IMR-90 (cell line): Measurements from ENCODE around the gene SBF1. TPM values are rescaled to one million over a fixed set of nuclear protein-coding genes. Genes with fewer than 3 reads are reported as not detected.

ENCODE experiments used
- ATAC-seq: fragments of 200-7000 bp; cut with Tn5 transposase; 2 replicates; pipeline ENCODE4 v1.9.1; 2020; ENCODE audit warnings: low read depth, mild to moderate bottlenecking, moderate library complexity
- BruUV-seq: library from RNA; stranded (reverse); fragments of 400-500 nt; replicated peaks from 2 replicates; lab custom pipeline; 2021; lab: Mats Ljungman, UMichigan
- CTCF ChIA-PET: fragments of 300-600 bp; formaldehyde crosslinking; extraction: SDS; loops from one replicate; lab custom pipeline; 2021; ENCODE audit warnings: antibody characterized with exemption; lab: Yijun Ruan, JAX
- POLR2A ChIA-PET: fragments of 300-600 bp; sonication (Branson Sonifier 250); formaldehyde crosslinking; loops from one replicate; lab custom pipeline; 2022; ENCODE audit warnings: antibody characterized with exemption; ENCODE audit not compliant: unreplicated experiment; lab: Charles Lee
- DNase-seq: peaks from one replicate; pipeline ENCODE4 v3.0.0; 2013
- H2AFZ ChIP-seq: replicated peaks from 2 replicates; pipeline ENCODE3; 2013; ENCODE audit warnings: low read length, mild to moderate bottlenecking; ENCODE audit not compliant: poor library complexity
- H2AK5ac ChIP-seq: 2 replicates; pipeline ENCODE4 v1.6.1; 2013; ENCODE audit warnings: low read depth, low read length, inconsistent platforms
- H2AK9ac ChIP-seq: replicated peaks from 2 replicates; pipeline ENCODE3; 2013; ENCODE audit warnings: mild to moderate bottlenecking, low read depth, low read length, moderate library complexity; ENCODE audit not compliant: poor library complexity
- H2BK120ac ChIP-seq: 2 replicates; pipeline ENCODE4 v1.6.1; 2013; ENCODE audit warnings: low read depth, low read length, inconsistent platforms
- H2BK15ac ChIP-seq: 3 replicates; pipeline ENCODE4 v1.6.1; 2013; ENCODE audit warnings: low read depth, low read length, inconsistent platforms
- H2BK20ac ChIP-seq: 2 replicates; pipeline ENCODE4 v1.6.1; 2013; ENCODE audit warnings: low read depth, mild to moderate bottlenecking, inconsistent platforms, low read length, moderate library complexity
- H2BK5ac ChIP-seq: 2 replicates; pipeline ENCODE4 v1.6.1; 2013; ENCODE audit warnings: mild to moderate bottlenecking, low read depth, low read length, inconsistent platforms; ENCODE audit not compliant: poor library complexity, severe bottlenecking
- H3K14ac ChIP-seq: replicated peaks from 2 replicates; pipeline ENCODE4 v1.6.1; 2013; ENCODE audit warnings: low read depth, low read length, inconsistent platforms
- H3K18ac ChIP-seq: 2 replicates; pipeline ENCODE4 v1.6.1; 2013; ENCODE audit warnings: low read depth, low read length, control low read depth
- H3K23ac ChIP-seq: 2 replicates; pipeline ENCODE4 v1.6.1; 2013; ENCODE audit warnings: low read depth, low read length, inconsistent platforms
- H3K27ac ChIP-seq: 2 replicates; pipeline ENCODE4 v1.5.1; 2013; ENCODE audit warnings: mild to moderate bottlenecking, control low read depth, low read length; ENCODE audit not compliant: insufficient read depth
- H3K27me3 ChIP-seq: 2 replicates; pipeline ENCODE4 v1.6.1; 2013; ENCODE audit warnings: low read length; ENCODE audit not compliant: control insufficient read depth, insufficient read depth
- H3K36me3 ChIP-seq: 2 replicates; pipeline ENCODE4 v1.6.1; 2013; ENCODE audit warnings: low read length, mixed read lengths; ENCODE audit not compliant: control insufficient read depth, insufficient read depth
- H3K4ac ChIP-seq: 2 replicates; pipeline ENCODE4 v1.6.1; 2013; ENCODE audit warnings: low read depth, low read length, inconsistent platforms
- H3K4me1 ChIP-seq: 2 replicates; pipeline ENCODE4 v1.6.1; 2013; ENCODE audit warnings: low read length, mixed read lengths; ENCODE audit not compliant: control insufficient read depth, insufficient read depth
- H3K4me2 ChIP-seq: 2 replicates; pipeline ENCODE4 v1.6.1; 2013; ENCODE audit warnings: low read depth, mild to moderate bottlenecking, control low read depth, low read length, moderate library complexity
- H3K4me3 ChIP-seq: 2 replicates; pipeline ENCODE4 v1.5.1; 2013; ENCODE audit warnings: low read depth, mild to moderate bottlenecking, control low read depth, low read length, moderate library complexity; ENCODE audit not compliant: insufficient read depth
- H3K56ac ChIP-seq: 2 replicates; pipeline ENCODE4 v1.6.1; 2013; ENCODE audit warnings: low read length, inconsistent platforms; ENCODE audit not compliant: insufficient read depth; ENCODE audit errors: extremely low read depth
- H3K79me1 ChIP-seq, 2 experiments: 2 replicates each; pipeline ENCODE4 v1.6.1; 2013; ENCODE audit warnings: low read length in 2 of 2, inconsistent platforms in 1 of 2, low read depth in 1 of 2
- H3K9ac ChIP-seq: 2 replicates; pipeline ENCODE4 v1.6.1; 2013; ENCODE audit warnings: low read depth, low read length, control low read depth
- H3K9me1 ChIP-seq: 2 replicates; pipeline ENCODE4 v1.6.1; 2013; ENCODE audit warnings: low read length, inconsistent platforms; ENCODE audit not compliant: insufficient read depth
- H3K9me3 ChIP-seq: 2 replicates; pipeline ENCODE4 v1.6.1; 2013; ENCODE audit warnings: low read length; ENCODE audit not compliant: control insufficient read depth, insufficient read depth
- H4K20me1 ChIP-seq: 2 replicates; pipeline ENCODE4 v1.6.1; 2013; ENCODE audit warnings: low read length, inconsistent platforms; ENCODE audit not compliant: insufficient read depth
- H4K5ac ChIP-seq: 2 replicates; pipeline ENCODE4 v1.6.1; 2013; ENCODE audit warnings: mild to moderate bottlenecking, low read depth, low read length, control low read depth
- H4K8ac ChIP-seq, 2 experiments: 2 replicates each; pipeline ENCODE4 v1.6.1; 2013; ENCODE audit warnings: low read depth in 2 of 2, low read length in 2 of 2, control low read depth in 1 of 2, inconsistent platforms in 1 of 2
- H4K91ac ChIP-seq: 2 replicates; pipeline ENCODE4 v1.6.1; 2013; ENCODE audit warnings: low read depth, low read length, inconsistent platforms; ENCODE audit not compliant: insufficient read depth
- BHLHE40 ChIP-seq: fragments of 150-350 bp; IDR thresholded peaks from 2 replicates; pipeline ENCODE4 v1.6.1; 2016; ENCODE audit warnings: mild to moderate bottlenecking, low read depth, low read length
- CEBPB ChIP-seq: IDR thresholded peaks from 2 replicates; pipeline ENCODE4 v1.6.1; 2012; ENCODE audit warnings: low read depth, low read length, improper control_type of control experiment
- FOS ChIP-seq: fragments of 150-350 bp; IDR thresholded peaks from 2 replicates; pipeline ENCODE4 v1.6.1; 2016; ENCODE audit warnings: low read depth, low read length
- MAFK ChIP-seq: IDR thresholded peaks from 2 replicates; pipeline ENCODE4 v1.6.1; 2012; ENCODE audit warnings: low read depth, low read length, improper control_type of control experiment
- MAZ ChIP-seq: IDR thresholded peaks from 2 replicates; pipeline ENCODE4 v1.6.1; 2012; ENCODE audit warnings: low read depth, mild to moderate bottlenecking, low read length, improper control_type of control experiment, moderate library complexity, borderline replicate concordance
- MXI1 ChIP-seq: IDR thresholded peaks from 2 replicates; pipeline ENCODE4 v1.6.1; 2012; ENCODE audit warnings: low read depth, mild to moderate bottlenecking, low read length, moderate library complexity, borderline replicate concordance
- NFE2L2 ChIP-seq: fragments of 150-350 bp; IDR thresholded peaks from 2 replicates; pipeline ENCODE4 v1.6.1; 2016; ENCODE audit warnings: low read depth, mild to moderate bottlenecking, low read length
- POLR2A ChIP-seq: IDR thresholded peaks from 2 replicates; pipeline ENCODE4 v1.6.1; 2012; ENCODE audit warnings: mild to moderate bottlenecking, low read depth, low read length
- RCOR1 ChIP-seq: IDR thresholded peaks from 2 replicates; pipeline ENCODE4 v1.6.1; 2012; ENCODE audit warnings: mild to moderate bottlenecking, low read length, improper control_type of control experiment; ENCODE audit not compliant: insufficient replicate concordance
- RFX5 ChIP-seq: IDR thresholded peaks from 2 replicates; pipeline ENCODE4 v1.8.0; 2012; ENCODE audit warnings: low read depth, mild to moderate bottlenecking, low read length, moderate library complexity
- SMC3 ChIP-seq: fragments of 150-350 bp; IDR thresholded peaks from 2 replicates; pipeline ENCODE4 v1.6.1; 2016; ENCODE audit warnings: low read depth, mild to moderate bottlenecking, antibody characterized with exemption, low read length, moderate library complexity
- WGBS, 2 experiments: methylation state at CpG; one replicate each; pipeline versions ENCODE4 v1.1.5 to v1.1.7; 2013; ENCODE audit warnings: missing lambda C conversion rate in 2 of 2; ENCODE audit not compliant: insufficient read length in 1 of 2; ENCODE audit errors: extremely low coverage in 2 of 2; 5-methylcytosine and 5-hydroxymethylcytosine counted together
- dilution Hi-C: fragments of 300-500 bp; cut with HindIII; formaldehyde crosslinking; loops from one replicate; pipeline ENCODE4 v1.14.3; 2018; ENCODE audit warnings: low sequenced_read_pairs; ENCODE audit not compliant: unreplicated experiment
- in situ Hi-C: fragments of 300-500 bp; cut with MboI; formaldehyde crosslinking; loops from 3 replicates; pipeline ENCODE4 v1.14.3; 2019; ENCODE audit warnings: low sequenced_read_pairs, inconsistent platforms, mixed read lengths
- intact Hi-C: fragments of 100-400 bp; cut with micrococcal nuclease; formaldehyde crosslinking; loops from 2 replicates; pipeline ENCODE4 v1.10.0; 2022
- polyA plus RNA-seq, 3 experiments: library from polyadenylated mRNA; depleted of rRNA; stranded (reverse); fragments of >200 nt; gene quantifications; 2 replicates each; pipeline ENCODE4 v1.2.3, GENCODE V29; 2012; ENCODE audit warnings: low replicate concordance in 1 of 3
- total RNA-seq: library from RNA; depleted of rRNA; stranded (reverse); fragments of >200 nt; gene quantifications from 2 replicates; pipeline ENCODE4 v1.2.3, GENCODE V29; 2012
- TF ChIP-seq, protein P1 (sequence below): conservative IDR thresholded peaks from 2 replicates; pipeline ENCODE4 v1.5.1; 2012; ENCODE audit warnings: mild to moderate bottlenecking, low read depth, low read length, improper control_type of control experiment
- TF ChIP-seq, protein P2 (sequence below): fragments of 150-350 bp; IDR thresholded peaks from 2 replicates; pipeline ENCODE4 v1.6.1; 2017; ENCODE audit warnings: mild to moderate bottlenecking, antibody characterized with exemption, low read length, low read depth
- TF ChIP-seq, protein P3 (sequence below): fragments of 150-350 bp; IDR thresholded peaks from 2 replicates; pipeline ENCODE4 v1.6.1; 2016; ENCODE audit warnings: low read depth, mild to moderate bottlenecking, low read length, moderate library complexity, borderline replicate concordance

The SBF1 gene
- total and polyA plus RNA-seq, 2 of the 4 experiments (the other 2 are of a cell fraction): 21.5 to 33.2 TPM

DNA sequence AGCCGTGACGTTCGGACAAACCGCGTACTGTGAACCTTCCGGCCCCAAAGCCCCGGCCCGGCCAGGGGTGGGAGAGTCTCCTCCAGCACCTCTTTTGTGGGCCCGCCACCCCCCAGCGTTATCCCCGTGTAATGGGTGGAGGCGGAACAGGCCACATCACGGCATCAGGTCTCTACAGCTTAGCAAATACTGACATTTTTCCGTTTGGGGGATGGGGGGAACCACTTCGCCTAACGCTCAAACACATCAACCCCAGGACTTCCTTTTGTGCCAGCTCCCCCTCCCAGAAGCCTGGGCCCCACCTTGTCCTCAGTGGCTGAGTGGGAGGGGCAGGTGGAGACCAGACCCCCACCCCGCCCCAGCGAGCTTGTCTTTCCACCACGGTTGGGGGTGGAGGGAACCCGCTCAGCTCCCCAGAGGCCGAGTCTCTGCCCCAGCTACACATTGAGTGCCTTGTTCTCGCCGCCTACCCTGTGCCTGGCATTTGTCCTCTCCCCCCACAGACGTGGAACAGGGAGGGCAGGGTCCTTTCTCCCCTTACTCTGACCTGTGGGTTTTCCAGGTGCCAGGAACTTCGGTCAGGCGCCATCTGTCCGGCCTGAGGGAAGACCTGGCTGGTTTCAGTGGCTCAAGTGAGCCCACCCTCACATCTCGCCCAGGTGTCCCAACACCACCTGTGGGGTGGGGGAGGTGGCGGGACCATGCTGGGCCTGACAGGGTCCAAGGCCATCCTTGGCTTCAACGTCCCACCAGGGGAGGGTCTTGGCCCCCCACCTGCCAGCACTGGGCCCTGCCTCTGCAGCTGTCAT is 29.6 kb downstream of the SBF1 start:
- H2BK15ac ChIP-seq: no peak overlapping the region
- intact Hi-C loops: no loop called here
- no peaks in the 10 kb centered on the region for H3K27me3 ChIP-seq
- no peak overlapping the region for H3K27ac ChIP-seq
- in situ Hi-C loops: no loop called here
- POLR2A ChIA-PET: no interaction called here
- CTCF ChIA-PET: no interaction called here
- H3K9me1 ChIP-seq: no peaks in the 10 kb centered on the region
- H3K9me3 ChIP-seq: no peaks in the 10 kb centered on the region
- H3K36me3 ChIP-seq: peaks cover 58% of the 10 kb centered on the region
- H4K5ac ChIP-seq: no peak overlapping the region
- H3K79me1 ChIP-seq: peaks cover 0 to 11% of the 10 kb centered on the region in 2 experiments; a peak in 1 of 4 replicates
- TF ChIP-seq RCOR1: no peak
- TF ChIP-seq BHLHE40: no peak
- TF ChIP-seq MXI1: no peak
- TF ChIP-seq SMC3: no peak
- TF ChIP-seq, protein P1, sequence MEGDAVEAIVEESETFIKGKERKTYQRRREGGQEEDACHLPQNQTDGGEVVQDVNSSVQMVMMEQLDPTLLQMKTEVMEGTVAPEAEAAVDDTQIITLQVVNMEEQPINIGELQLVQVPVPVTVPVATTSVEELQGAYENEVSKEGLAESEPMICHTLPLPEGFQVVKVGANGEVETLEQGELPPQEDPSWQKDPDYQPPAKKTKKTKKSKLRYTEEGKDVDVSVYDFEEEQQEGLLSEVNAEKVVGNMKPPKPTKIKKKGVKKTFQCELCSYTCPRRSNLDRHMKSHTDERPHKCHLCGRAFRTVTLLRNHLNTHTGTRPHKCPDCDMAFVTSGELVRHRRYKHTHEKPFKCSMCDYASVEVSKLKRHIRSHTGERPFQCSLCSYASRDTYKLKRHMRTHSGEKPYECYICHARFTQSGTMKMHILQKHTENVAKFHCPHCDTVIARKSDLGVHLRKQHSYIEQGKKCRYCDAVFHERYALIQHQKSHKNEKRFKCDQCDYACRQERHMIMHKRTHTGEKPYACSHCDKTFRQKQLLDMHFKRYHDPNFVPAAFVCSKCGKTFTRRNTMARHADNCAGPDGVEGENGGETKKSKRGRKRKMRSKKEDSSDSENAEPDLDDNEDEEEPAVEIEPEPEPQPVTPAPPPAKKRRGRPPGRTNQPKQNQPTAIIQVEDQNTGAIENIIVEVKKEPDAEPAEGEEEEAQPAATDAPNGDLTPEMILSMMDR: no peak
- TF ChIP-seq MAZ: no peak
- no peak for TF ChIP-seq RFX5
- no peak for TF ChIP-seq NFE2L2
- no peak for TF ChIP-seq CEBPB
- no peak for TF ChIP-seq MAFK
- TF ChIP-seq, protein P2, sequence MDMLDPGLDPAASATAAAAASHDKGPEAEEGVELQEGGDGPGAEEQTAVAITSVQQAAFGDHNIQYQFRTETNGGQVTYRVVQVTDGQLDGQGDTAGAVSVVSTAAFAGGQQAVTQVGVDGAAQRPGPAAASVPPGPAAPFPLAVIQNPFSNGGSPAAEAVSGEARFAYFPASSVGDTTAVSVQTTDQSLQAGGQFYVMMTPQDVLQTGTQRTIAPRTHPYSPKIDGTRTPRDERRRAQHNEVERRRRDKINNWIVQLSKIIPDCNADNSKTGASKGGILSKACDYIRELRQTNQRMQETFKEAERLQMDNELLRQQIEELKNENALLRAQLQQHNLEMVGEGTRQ: no peak
- TF ChIP-seq, protein P3, sequence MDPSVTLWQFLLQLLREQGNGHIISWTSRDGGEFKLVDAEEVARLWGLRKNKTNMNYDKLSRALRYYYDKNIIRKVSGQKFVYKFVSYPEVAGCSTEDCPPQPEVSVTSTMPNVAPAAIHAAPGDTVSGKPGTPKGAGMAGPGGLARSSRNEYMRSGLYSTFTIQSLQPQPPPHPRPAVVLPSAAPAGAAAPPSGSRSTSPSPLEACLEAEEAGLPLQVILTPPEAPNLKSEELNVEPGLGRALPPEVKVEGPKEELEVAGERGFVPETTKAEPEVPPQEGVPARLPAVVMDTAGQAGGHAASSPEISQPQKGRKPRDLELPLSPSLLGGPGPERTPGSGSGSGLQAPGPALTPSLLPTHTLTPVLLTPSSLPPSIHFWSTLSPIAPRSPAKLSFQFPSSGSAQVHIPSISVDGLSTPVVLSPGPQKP: no peak
- no peak for TF ChIP-seq POLR2A
- TF ChIP-seq FOS: no peak
- H3K9ac ChIP-seq: no peak overlapping the region
- H2AK5ac ChIP-seq: no peak overlapping the region
- no peak overlapping the region for H3K4me2 ChIP-seq
- H3K23ac ChIP-seq: no peak overlapping the region
- H3K14ac ChIP-seq: no peak overlapping the region
- H3K4ac ChIP-seq: no peak overlapping the region
- DNase-seq (no peak), ATAC-seq (no peak)
- WGBS, 2 experiments: 61% methylated on average over 4 of the region's 30 CpGs; no CpG with 5 or more reads in 1 of the 2 experiments
- H3K4me3 ChIP-seq: no peak overlapping the region
- H2AFZ ChIP-seq: no peak overlapping the region
- no peaks in the 10 kb centered on the region for H3K4me1 ChIP-seq
- H3K56ac ChIP-seq: no peak overlapping the region
- H4K91ac ChIP-seq: no peak overlapping the region
- peaks cover 28% of the 10 kb centered on the region for H4K20me1 ChIP-seq
- peak overlapping the region; percentile 82 for H2AK9ac ChIP-seq
- H3K18ac ChIP-seq: no peak overlapping the region
- H4K8ac ChIP-seq: no peak overlapping the region
- no TSS peak for BruUV-seq
- H2BK5ac ChIP-seq: no peak overlapping the region
- H2BK120ac ChIP-seq: no peak overlapping the region
- no peak overlapping the region for H2BK20ac ChIP-seq
- dilution Hi-C loops: no loop called here
